ENCODE data around the gene MREG.

The MREG gene

DNA sequence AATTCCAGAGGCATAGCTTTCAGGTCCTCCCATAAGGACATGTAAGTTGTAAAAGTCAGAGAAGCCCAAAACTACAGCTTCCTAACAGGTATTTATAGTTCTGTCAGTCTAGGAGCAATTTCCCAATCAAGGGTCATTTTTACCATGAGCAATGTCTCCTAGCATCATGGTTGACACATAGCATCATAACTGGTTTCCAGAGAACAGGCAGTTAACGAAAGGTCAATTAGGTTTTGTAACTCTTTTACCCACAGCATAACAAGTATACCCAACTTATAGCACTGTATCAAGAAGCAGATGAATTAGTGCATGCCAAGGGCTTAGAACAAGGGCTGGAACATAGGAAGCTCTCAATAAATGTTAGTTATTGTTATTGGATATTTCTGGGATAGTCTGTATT lies 110.1 kb downstream of the MREG start:
- Mint-ChIP-seq H3K27me3 (ENCODE audit: low read depth) (peaks cover 14% of the 10 kb centered on the region), H3K36me3 (ENCODE audit: low read depth) (no peaks in the 10 kb centered on the region), H3K4me3 (no peak overlapping the region), H3K9me3 (no peaks in the 10 kb centered on the region), H3K4me1 (ENCODE audit: low read depth) (peaks cover 3% of the 10 kb centered on the region), H3K27ac (no peak overlapping the region)
- DNase-seq (ENCODE audit: low spot score) = no peak

DNA sequence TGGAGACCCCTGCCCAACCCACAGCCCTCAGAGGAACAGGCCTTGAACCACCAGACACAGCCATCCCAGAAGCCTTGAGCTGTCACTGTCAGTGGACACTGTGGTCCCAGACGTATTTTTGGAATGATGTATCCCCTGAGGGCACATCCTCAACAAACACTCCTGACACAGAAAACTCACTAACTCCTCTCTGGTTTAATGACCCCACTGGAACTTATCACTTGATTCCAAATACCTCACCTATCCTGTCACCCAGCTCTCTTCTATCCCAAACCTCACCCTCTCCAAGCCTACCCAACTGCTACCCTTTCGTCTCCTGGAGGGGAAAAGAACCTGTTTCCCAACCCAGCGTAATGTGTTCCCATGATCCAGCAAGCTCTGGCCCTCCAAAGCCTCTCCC lies 111.6 kb downstream of the MREG start:
- peaks cover 14% of the 10 kb centered on the region for H3K27me3 Mint-ChIP-seq (ENCODE audit: low read depth)
- H3K36me3 Mint-ChIP-seq (ENCODE audit: low read depth) = no peaks in the 10 kb centered on the region
- no peak overlapping the region for H3K4me3 Mint-ChIP-seq
- no peak for DNase-seq (ENCODE audit: low spot score)
- peaks cover 3% of the 10 kb centered on the region for H3K4me1 Mint-ChIP-seq (ENCODE audit: low read depth)
- no peaks in the 10 kb centered on the region for H3K9me3 Mint-ChIP-seq
- H3K27ac Mint-ChIP-seq = no peak overlapping the region

DNA sequence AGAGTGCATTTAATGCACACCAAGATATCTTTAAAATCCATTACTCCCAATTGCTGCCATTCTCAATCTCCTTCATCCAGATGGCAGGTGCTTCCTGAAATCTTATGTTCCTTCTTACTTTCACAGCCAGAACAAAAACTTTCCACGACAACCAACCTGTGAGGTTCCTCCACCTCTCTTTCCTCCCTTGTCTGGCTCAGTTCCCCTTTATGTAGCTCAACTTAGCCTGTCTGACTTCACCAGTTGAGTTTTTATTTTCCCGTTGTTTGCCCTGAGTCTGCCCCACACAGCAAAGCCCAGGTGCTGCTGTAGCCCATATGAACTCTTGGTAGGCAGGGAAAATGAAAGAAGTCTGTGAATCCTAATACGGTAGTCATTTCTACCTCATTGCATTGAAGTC lies 112.5 kb downstream of the MREG start:
- H3K27me3 Mint-ChIP-seq (ENCODE audit: low read depth) = peaks cover 14% of the 10 kb centered on the region
- peaks cover 3% of the 10 kb centered on the region for H3K4me1 Mint-ChIP-seq (ENCODE audit: low read depth)
- no peak overlapping the region for H3K4me3 Mint-ChIP-seq
- H3K36me3 Mint-ChIP-seq (ENCODE audit: low read depth) = no peaks in the 10 kb centered on the region
- DNase-seq (ENCODE audit: low spot score) = no peak
- H3K9me3 Mint-ChIP-seq = no peaks in the 10 kb centered on the region
- H3K27ac Mint-ChIP-seq = no peak overlapping the region

- peaks cover 3% of the 10 kb centered on the region for H3K4me1 Mint-ChIP-seq (ENCODE audit: low read depth)
- H3K27me3 Mint-ChIP-seq (ENCODE audit: low read depth) = peaks cover 16% of the 10 kb centered on the region
- no peaks in the 10 kb centered on the region for H3K9me3 Mint-ChIP-seq
- H3K36me3 Mint-ChIP-seq (ENCODE audit: low read depth) = no peaks in the 10 kb centered on the region
- H3K4me3 Mint-ChIP-seq = no peak overlapping the region
- DNase-seq (ENCODE audit: low spot score) = no peak
- no peak overlapping the region for H3K27ac Mint-ChIP-seq
These were observed 113.1 kb downstream of the MREG start for GRCh38 chr2:215900203-215900611.

GRCh38 chr2:215899141-215900074 lies 113.9 kb downstream of the MREG start:
- Mint-ChIP-seq H3K36me3 (ENCODE audit: low read depth) (no peaks in the 10 kb centered on the region), H3K4me1 (ENCODE audit: low read depth) (peaks cover 3% of the 10 kb centered on the region), H3K27ac (no peak overlapping the region), H3K4me3 (no peak overlapping the region), H3K27me3 (ENCODE audit: low read depth) (peaks cover 18% of the 10 kb centered on the region), H3K9me3 (no peaks in the 10 kb centered on the region)
- DNase-seq (ENCODE audit: low spot score) = no peak

DNA sequence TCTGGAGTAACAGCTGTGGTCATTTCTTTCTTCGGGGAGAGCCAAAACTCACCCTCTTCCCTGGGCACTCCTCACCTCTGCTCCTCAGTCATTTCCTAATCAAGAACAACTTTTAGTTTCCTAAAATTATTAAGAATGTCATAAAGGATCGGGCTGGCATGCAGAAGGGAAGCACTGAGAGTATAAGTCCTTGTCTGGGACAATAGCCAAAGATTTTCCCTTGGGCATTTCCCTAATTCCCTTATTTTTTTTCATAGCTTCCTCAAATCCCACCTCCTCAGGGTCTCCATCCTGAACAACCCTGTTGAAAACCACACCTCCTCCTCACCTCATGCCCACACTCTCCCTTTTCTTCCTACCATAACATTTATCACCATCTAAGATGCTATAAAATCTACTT lies 115.0 kb downstream of the MREG start:
- peaks cover 3% of the 10 kb centered on the region for H3K4me1 Mint-ChIP-seq (ENCODE audit: low read depth)
- no peak for DNase-seq (ENCODE audit: low spot score)
- no peak overlapping the region for H3K4me3 Mint-ChIP-seq
- H3K36me3 Mint-ChIP-seq (ENCODE audit: low read depth) = no peaks in the 10 kb centered on the region
- H3K27me3 Mint-ChIP-seq (ENCODE audit: low read depth) = peaks cover 16% of the 10 kb centered on the region
- no peaks in the 10 kb centered on the region for H3K9me3 Mint-ChIP-seq
- no peak overlapping the region for H3K27ac Mint-ChIP-seq

DNA sequence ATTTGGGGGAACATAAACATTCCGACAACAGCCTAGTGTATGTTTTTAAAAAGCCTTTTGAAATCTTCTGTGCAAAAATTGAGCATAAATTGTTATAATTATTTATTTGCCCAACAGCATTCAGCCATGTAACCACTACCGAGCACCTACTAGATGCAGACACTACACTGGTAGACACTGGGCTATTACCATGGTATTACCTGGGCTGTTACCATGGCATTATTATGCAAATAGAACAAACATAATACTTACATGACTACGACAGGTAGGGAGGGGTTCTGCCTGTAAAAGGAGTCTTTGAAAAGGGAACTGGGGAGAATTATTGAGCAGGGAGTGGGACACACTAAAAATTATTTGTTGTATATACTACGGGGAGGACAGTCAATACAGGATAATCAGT lies 116.4 kb downstream of the MREG start:
- H3K4me1 Mint-ChIP-seq (ENCODE audit: low read depth) = peaks cover 3% of the 10 kb centered on the region
- H3K9me3 Mint-ChIP-seq = no peaks in the 10 kb centered on the region
- DNase-seq (ENCODE audit: low spot score) = no peak
- no peak overlapping the region for H3K27ac Mint-ChIP-seq
- H3K27me3 Mint-ChIP-seq (ENCODE audit: low read depth) = peaks cover 13% of the 10 kb centered on the region
- H3K4me3 Mint-ChIP-seq = no peak overlapping the region
- no peaks in the 10 kb centered on the region for H3K36me3 Mint-ChIP-seq (ENCODE audit: low read depth)

DNA sequence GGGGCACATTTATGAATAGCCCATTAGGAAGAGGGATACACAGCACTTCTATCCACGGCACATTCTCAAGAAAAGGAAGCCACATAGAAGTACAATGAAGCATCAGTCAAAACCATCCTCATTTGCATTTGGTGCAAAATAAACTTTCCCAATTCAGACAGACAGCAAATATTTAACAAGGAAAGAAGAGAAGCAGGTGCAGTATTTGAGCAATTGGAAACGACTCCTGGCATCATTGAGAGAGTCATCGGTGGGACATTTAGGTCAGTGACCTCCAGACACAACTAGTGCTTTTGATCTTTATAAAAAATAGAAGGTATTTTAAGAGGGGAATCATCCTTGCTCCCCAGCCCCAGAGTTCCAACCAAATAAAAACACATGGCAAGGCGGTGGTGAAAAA lies 118.0 kb downstream of the MREG start:
- Mint-ChIP-seq H3K36me3 (ENCODE audit: low read depth) (no peaks in the 10 kb centered on the region), H3K9me3 (no peaks in the 10 kb centered on the region), H3K4me3 (no peak overlapping the region), H3K27ac (no peak overlapping the region), H3K27me3 (ENCODE audit: low read depth) (peaks cover 14% of the 10 kb centered on the region), H3K4me1 (ENCODE audit: low read depth) (no peaks in the 10 kb centered on the region)
- no peak for DNase-seq (ENCODE audit: low spot score)

All from T-helper 2 cell treated with Interferon-gamma antibody and Interleukin-4, amounts not matched to agents 5 μg/mL and 100 μg/mL, for 36 hours (primary cell).